OCI-LY7 (cell line): Measurements from ENCODE around the gene AUTS2. TPM values are rescaled to one million over a fixed set of nuclear protein-coding genes. Genes with fewer than 3 reads are reported as not detected.

ENCODE experiments used
- BruUV-seq: library from RNA; stranded (reverse); fragments of 400-500 nt; replicated peaks from 2 replicates; lab custom pipeline; 2021; lab: Mats Ljungman, UMichigan
- CTCF ChIA-PET: fragments of 300-600 bp; sonication (Branson Sonifier 250); formaldehyde crosslinking; loops from one replicate; lab custom pipeline; 2022; ENCODE audit warnings: antibody characterized with exemption; ENCODE audit not compliant: unreplicated experiment; lab: Charles Lee
- POLR2A ChIA-PET: fragments of 300-600 bp; sonication (Branson Sonifier 250); formaldehyde crosslinking; loops from one replicate; lab custom pipeline; 2022; ENCODE audit warnings: antibody characterized with exemption; lab: Charles Lee
- DNase-seq: peaks from one replicate; pipeline ENCODE4 v3.0.0-alpha.2; 2015; ENCODE audit warnings: low spot score
- H2AFZ ChIP-seq: fragments of 200-600 bp; sonication (generic), shearing (Covaris generic); 2 replicates; pipeline ENCODE4 v1.6.1; 2014; ENCODE audit warnings: mild to moderate bottlenecking, antibody characterized with exemption, low read length, moderate library complexity
- H3K27ac ChIP-seq: fragments of 200-600 bp; sonication (generic); 2 replicates; pipeline ENCODE4 v1.5.1; 2014; ENCODE audit warnings: mixed run types, low read depth, mild to moderate bottlenecking, moderate library complexity, low read length, inconsistent platforms; ENCODE audit not compliant: poor library complexity, severe bottlenecking
- H3K36me3 ChIP-seq: fragments of 200-600 bp; sonication (generic); 2 replicates; pipeline ENCODE4 v1.6.1; 2014; ENCODE audit warnings: mild to moderate bottlenecking, antibody characterized with exemption, low read length, moderate library complexity, mixed read lengths; ENCODE audit not compliant: insufficient read depth
- H3K4me1 ChIP-seq: fragments of 200-600 bp; sonication (generic); 2 replicates; pipeline ENCODE4 v1.5.1; 2014; ENCODE audit warnings: mild to moderate bottlenecking, low read length; ENCODE audit not compliant: insufficient read depth, poor library complexity, severe bottlenecking
- H3K4me2 ChIP-seq: fragments of 200-600 bp; sonication (generic); 2 replicates; pipeline ENCODE4 v1.6.1; 2014; ENCODE audit warnings: mild to moderate bottlenecking, low read length
- H3K4me3 ChIP-seq: fragments of 200-600 bp; sonication (generic); 2 replicates; pipeline ENCODE4 v1.5.1; 2014; ENCODE audit warnings: mild to moderate bottlenecking, low read depth, low read length; ENCODE audit not compliant: poor library complexity, severe bottlenecking
- H3K79me2 ChIP-seq: fragments of 200-600 bp; sonication (generic); 2 replicates; pipeline ENCODE4 v1.6.1; 2016; ENCODE audit warnings: low read depth, mild to moderate bottlenecking, low read length, moderate library complexity, mixed read lengths; ENCODE audit not compliant: insufficient read depth
- H3K9me2 ChIP-seq: fragments of 200-600 bp; sonication (generic); 2 replicates; pipeline ENCODE4 v1.6.1; 2016; ENCODE audit warnings: mild to moderate bottlenecking, low read length, mixed read lengths; ENCODE audit not compliant: insufficient read depth
- H3K9me3 ChIP-seq: fragments of 200-600 bp; sonication (generic); 2 replicates; pipeline ENCODE4 v1.6.1; 2014; ENCODE audit warnings: mild to moderate bottlenecking, mixed run types, low read length, mixed read lengths
- H4K20me1 ChIP-seq: fragments of 200-600 bp; sonication (generic); 2 replicates; pipeline ENCODE4 v1.6.1; 2014; ENCODE audit warnings: mild to moderate bottlenecking, antibody characterized with exemption, low read length, moderate library complexity, mixed read lengths; ENCODE audit not compliant: insufficient read depth
- EZH2phosphoT487 ChIP-seq: fragments of 200-600 bp; sonication (generic); IDR thresholded peaks from 2 replicates; pipeline ENCODE4 v1.6.1; 2018; ENCODE audit warnings: low read depth, borderline replicate concordance, mild to moderate bottlenecking, mixed run types, antibody characterized with exemption, low read length, moderate library complexity, mixed read lengths
- intact Hi-C: fragments of 100-400 bp; cut with micrococcal nuclease; formaldehyde crosslinking; loops from one replicate; pipeline ENCODE4 v1.10.0; 2022; ENCODE audit not compliant: unreplicated experiment
- total RNA-seq, 2 experiments: library from RNA; depleted of rRNA in 1 of 2; stranded (reverse); fragments of >200 nt in 1 of 2; shearing (Covaris generic) in 1 of 2; gene quantifications; 2 replicates each; pipeline ENCODE4 v1.2.3, GENCODE V29; 2014 to 2022
- TF ChIP-seq, protein P1 (sequence below): fragments of 200-600 bp; sonication (generic); conservative IDR thresholded peaks from 2 replicates; pipeline ENCODE4 v1.5.1; 2014; ENCODE audit warnings: mild to moderate bottlenecking, antibody characterized with exemption, low read length, moderate library complexity, mixed read lengths

AUTS2 gene
- total RNA-seq, 2 experiments from 2014 or later, result 37.9 to 78.5 TPM

DNA sequence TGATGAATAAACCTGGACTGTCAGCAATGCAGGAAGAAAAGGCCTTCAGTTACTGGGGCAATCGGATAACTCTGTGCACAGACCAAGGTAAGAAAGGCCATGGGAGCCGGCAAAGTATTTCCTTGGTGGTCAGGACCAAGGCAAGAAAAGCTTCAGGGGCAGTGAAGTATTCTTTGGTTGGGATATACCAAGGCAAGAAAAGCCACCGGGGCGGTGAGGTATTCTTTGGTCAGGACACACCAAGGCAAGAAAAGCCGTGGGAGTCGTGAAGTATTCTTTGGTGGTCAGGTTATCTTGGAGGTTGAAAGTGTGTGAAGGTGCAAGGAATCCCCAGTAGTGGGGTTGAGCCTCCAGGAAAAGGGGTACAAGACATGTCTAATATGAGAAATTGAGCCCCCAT is 1238.7 kb downstream of the AUTS2 start:
- Histone ChIP-seq H3K4me3 (no peak overlapping the region), H4K20me1 (no peaks in the 10 kb centered on the region), H3K9me2 (no peaks in the 10 kb centered on the region), H3K9me3 (no peaks in the 10 kb centered on the region), H3K4me1 (no peaks in the 10 kb centered on the region), H3K27ac (no peak overlapping the region), H3K36me3 (no peaks in the 10 kb centered on the region), H3K79me2 (no peaks in the 10 kb centered on the region), H2AFZ (no peak overlapping the region), H3K4me2 (no peak overlapping the region)
- BruUV-seq, result no TSS peak
- intact Hi-C loops, result no loop called here
- CTCF ChIA-PET, result no interaction called here
- POLR2A ChIA-PET, result no interaction called here
- no peak for DNase-seq
- no peak for TF ChIP-seq EZH2phosphoT487
- TF ChIP-seq, protein P1, sequence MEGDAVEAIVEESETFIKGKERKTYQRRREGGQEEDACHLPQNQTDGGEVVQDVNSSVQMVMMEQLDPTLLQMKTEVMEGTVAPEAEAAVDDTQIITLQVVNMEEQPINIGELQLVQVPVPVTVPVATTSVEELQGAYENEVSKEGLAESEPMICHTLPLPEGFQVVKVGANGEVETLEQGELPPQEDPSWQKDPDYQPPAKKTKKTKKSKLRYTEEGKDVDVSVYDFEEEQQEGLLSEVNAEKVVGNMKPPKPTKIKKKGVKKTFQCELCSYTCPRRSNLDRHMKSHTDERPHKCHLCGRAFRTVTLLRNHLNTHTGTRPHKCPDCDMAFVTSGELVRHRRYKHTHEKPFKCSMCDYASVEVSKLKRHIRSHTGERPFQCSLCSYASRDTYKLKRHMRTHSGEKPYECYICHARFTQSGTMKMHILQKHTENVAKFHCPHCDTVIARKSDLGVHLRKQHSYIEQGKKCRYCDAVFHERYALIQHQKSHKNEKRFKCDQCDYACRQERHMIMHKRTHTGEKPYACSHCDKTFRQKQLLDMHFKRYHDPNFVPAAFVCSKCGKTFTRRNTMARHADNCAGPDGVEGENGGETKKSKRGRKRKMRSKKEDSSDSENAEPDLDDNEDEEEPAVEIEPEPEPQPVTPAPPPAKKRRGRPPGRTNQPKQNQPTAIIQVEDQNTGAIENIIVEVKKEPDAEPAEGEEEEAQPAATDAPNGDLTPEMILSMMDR, result no peak

DNA sequence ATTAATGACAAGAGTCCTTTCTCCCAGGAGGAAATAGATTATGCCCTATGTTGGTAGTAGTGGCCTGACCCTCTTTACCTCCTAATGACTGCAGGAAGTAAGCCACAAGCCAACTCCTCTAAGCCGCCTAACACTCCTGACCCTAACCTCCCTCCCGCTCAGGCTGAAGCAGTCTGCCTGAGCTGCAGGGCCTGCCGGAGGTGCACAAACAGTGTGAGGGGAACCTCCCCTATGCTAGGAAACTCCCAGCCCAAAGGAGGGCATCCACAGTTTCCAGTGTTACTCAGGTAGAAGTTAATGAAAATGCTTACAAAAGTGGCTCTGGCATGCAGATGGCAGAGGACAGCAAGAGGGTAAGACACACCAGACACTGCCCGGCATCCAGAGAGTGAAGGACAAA is 1239.3 kb downstream of the AUTS2 start:
- no peak overlapping the region for H3K4me2 ChIP-seq
- no peaks in the 10 kb centered on the region for H3K9me2 ChIP-seq
- POLR2A ChIA-PET, result interaction anchor here (1.0 kb wide), 1 partner anchor 65 kb away, joined by 3 read pairs; no protein-coding TSS in a partner anchor
- no peak overlapping the region for H2AFZ ChIP-seq
- no peaks in the 10 kb centered on the region for H3K9me3 ChIP-seq
- no peaks in the 10 kb centered on the region for H3K4me1 ChIP-seq
- TF ChIP-seq, protein P1, result no peak
- no peak for TF ChIP-seq EZH2phosphoT487
- H3K27ac ChIP-seq, result no peak overlapping the region
- H4K20me1 ChIP-seq, result no peaks in the 10 kb centered on the region
- no peak overlapping the region for H3K4me3 ChIP-seq
- DNase-seq, result no peak
- BruUV-seq, result no TSS peak
- CTCF ChIA-PET, result no interaction called here
- intact Hi-C loops, result no loop called here
- H3K36me3 ChIP-seq, result no peaks in the 10 kb centered on the region
- no peaks in the 10 kb centered on the region for H3K79me2 ChIP-seq

DNA sequence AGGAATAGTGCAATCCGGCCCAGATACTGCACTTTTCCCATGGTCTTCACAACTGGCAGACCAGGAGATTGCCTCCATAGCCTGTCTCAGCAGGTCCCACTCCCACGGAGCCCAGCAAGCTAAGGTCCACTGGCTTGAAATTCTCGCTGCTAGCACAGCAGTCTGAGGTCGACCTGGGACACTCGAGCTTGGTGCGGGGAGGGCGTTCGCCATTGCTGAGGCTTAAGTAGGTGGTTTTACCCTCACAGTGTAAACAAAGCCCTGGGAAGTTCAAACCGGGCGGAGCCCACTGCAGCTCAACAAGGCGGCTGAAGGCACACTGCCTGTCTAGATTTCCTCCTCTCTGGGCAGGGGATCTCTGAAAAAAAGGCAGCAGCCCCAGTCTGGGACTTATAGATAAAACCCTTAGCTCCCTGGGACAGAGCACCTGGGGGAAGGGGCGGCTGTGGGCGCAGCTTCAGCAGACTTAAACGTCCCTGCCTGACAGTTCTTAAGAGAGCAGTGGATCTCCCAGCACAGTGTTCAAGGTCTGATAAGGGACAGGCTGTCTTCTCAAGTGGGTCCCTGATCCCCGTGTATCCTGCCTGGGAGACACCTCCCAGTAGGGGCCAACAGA is 1240.1 kb downstream of the AUTS2 start:
- Histone ChIP-seq H2AFZ (no peak overlapping the region), H3K4me3 (no peak overlapping the region), H3K9me2 (no peaks in the 10 kb centered on the region), H4K20me1 (no peaks in the 10 kb centered on the region), H3K79me2 (no peaks in the 10 kb centered on the region), H3K4me2 (no peak overlapping the region), H3K36me3 (no peaks in the 10 kb centered on the region), H3K4me1 (no peaks in the 10 kb centered on the region), H3K9me3 (no peaks in the 10 kb centered on the region), H3K27ac (no peak overlapping the region)
- DNase-seq, result no peak
- ChIA-PET POLR2A (interaction anchor here (1.0 kb wide), 1 partner anchor 64 kb away, joined by 3 read pairs; no protein-coding TSS in a partner anchor), CTCF (interaction anchor here (0.6 kb wide), 1 partner anchor 12 kb away, joined by 3 read pairs; no protein-coding TSS in a partner anchor)
- TF ChIP-seq, protein P1, result no peak
- no peak for TF ChIP-seq EZH2phosphoT487
- no TSS peak for BruUV-seq
- intact Hi-C loops, result no loop called here
